ENCODE data around the gene CROCC2. TPM values are rescaled to one million over a fixed set of nuclear protein-coding genes. Genes with fewer than 3 reads are reported as not detected.

Gene CROCC2
- total RNA-seq, 2 donors from 2014 or later = not detected

DNA sequence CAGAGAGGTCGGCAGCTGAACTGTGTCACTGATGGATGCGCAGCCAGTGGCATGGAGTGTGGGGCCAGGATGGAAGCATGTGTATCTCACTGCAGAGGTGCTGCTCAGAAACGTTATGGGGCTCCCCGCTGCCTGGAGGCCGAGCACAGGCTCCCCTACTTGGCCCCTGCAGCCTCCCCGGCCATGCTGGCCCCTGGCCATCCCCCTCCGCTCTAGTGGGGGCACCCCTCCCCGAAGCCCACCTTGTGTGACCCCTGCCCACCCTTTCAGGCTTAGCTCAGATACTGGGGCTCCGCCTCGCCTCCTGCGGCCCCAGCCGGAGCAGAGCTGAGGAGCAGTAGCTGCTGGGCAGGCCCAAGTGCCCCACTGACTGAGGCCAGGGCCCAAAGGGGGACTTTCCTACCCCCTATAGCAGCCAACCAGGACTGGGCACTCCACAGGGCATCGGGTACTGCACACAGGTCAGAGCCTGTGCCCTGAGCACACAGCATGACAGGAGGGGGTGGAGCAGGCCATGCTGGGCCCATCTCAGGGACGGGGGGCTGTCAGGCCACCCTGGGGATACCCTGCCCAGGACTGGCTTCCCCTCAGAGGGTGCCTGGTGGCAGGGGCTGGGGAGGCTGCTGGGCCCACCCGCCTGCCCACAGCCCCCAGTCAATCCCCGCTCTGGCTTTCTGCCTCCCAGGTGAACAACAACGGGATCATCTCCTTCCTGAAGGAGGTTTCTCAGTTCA, 123.6 kb downstream of the CROCC2 start:
- peaks cover 29% of the 10 kb centered on the region for H3K36me3 ChIP-seq
- no peak for ATAC-seq (ENCODE audit: insufficient number of reproducible peaks, low FRiP score, low read depth)

DNA sequence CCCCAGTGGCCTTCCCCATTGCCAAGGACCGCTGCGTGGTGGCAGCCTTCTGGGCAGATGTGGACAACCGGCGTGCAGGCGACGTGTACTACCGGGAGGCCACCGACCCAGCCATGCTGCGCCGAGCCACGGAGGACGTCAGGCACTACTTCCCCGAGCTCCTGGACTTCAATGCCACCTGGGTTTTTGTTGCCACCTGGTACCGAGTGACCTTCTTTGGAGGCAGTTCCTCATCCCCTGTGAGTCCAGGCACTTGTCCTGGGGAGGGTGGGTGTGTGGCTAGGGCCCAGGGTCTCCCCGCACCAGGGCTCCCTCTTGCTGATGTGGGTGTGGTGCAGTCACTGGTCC, 124.2 kb downstream of the CROCC2 start:
- Histone ChIP-seq H3K9me3 (peaks cover 10% of the 10 kb centered on the region), H3K27me3 (replicated peaks; ENCODE audit: insufficient read depth) (no peaks in the 10 kb centered on the region), H3K4me1 (ENCODE audit: control insufficient read depth in 1 of 2, low read depth in 2 of 2) (no peaks in the 10 kb centered on the region), H3K36me3 (peaks cover 34% of the 10 kb centered on the region), H3K4me3 (no peak overlapping the region), H3K27ac (no peak overlapping the region)
- no peak for TF ChIP-seq CTCF (IDR thresholded peaks at IDR 0.05)
- DNase-seq (ENCODE audit: low spot score) (no peak), ATAC-seq (ENCODE audit: insufficient number of reproducible peaks, low FRiP score, low read depth) (no peak)

More for the DNA sequence above, 123.6 kb downstream of the CROCC2 start:
- Histone ChIP-seq H3K4me1 (ENCODE audit: control insufficient read depth in 1 of 2, low read depth in 2 of 2) (no peaks in the 10 kb centered on the region), H3K4me3 (no peak overlapping the region), H3K9me3 (peaks cover 10% of the 10 kb centered on the region), H3K27me3 (replicated peaks; ENCODE audit: insufficient read depth) (no peaks in the 10 kb centered on the region), H3K27ac (no peak overlapping the region)
- DNase-seq (ENCODE audit: low spot score) = no peak
- no peak for TF ChIP-seq CTCF (IDR thresholded peaks at IDR 0.05)

GRCh38 chr2:241030883-241031282, 124.7 kb downstream of the CROCC2 start:
- Histone ChIP-seq H3K27me3 (replicated peaks; ENCODE audit: insufficient read depth) (no peaks in the 10 kb centered on the region), H3K9me3 (peaks cover 4% of the 10 kb centered on the region), H3K36me3 (peaks cover 35% of the 10 kb centered on the region), H3K4me3 (no peak overlapping the region), H3K4me1 (ENCODE audit: control insufficient read depth in 1 of 2, low read depth in 2 of 2) (no peaks in the 10 kb centered on the region), H3K27ac (no peak overlapping the region)
- TF ChIP-seq CTCF (IDR thresholded peaks at IDR 0.05) = no peak
- DNase-seq (ENCODE audit: low spot score) = no peak
- ATAC-seq (ENCODE audit: insufficient number of reproducible peaks, low FRiP score, low read depth) = no peak

GRCh38 chr2:241031436-241032165, 125.5 kb downstream of the CROCC2 start:
- no peak overlapping the region for H3K4me3 ChIP-seq
- no peak for ATAC-seq (ENCODE audit: insufficient number of reproducible peaks, low FRiP score, low read depth)
- H3K27me3 ChIP-seq (replicated peaks; ENCODE audit: insufficient read depth) = no peaks in the 10 kb centered on the region
- TF ChIP-seq CTCF (IDR thresholded peaks at IDR 0.05) = no peak
- no peaks in the 10 kb centered on the region for H3K9me3 ChIP-seq
- peaks cover 0 to 6% of the 10 kb centered on the region in 2 donors for H3K4me1 ChIP-seq (ENCODE audit: control insufficient read depth in 1 of 2, low read depth in 2 of 2)
- DNase-seq (ENCODE audit: low spot score) = no peak
- peaks cover 35% of the 10 kb centered on the region for H3K36me3 ChIP-seq
- no peak overlapping the region for H3K27ac ChIP-seq

GRCh38 chr2:241033336-241033987, 127.3 kb downstream of the CROCC2 start:
- TF ChIP-seq CTCF (IDR thresholded peaks at IDR 0.05) = no peak
- no peak overlapping the region for H3K27ac ChIP-seq
- no peaks in the 10 kb centered on the region for H3K27me3 ChIP-seq (replicated peaks; ENCODE audit: insufficient read depth)
- DNase-seq (ENCODE audit: low spot score) (no peak), ATAC-seq (ENCODE audit: insufficient number of reproducible peaks, low FRiP score, low read depth) (no peak)
- peaks cover 0 to 8% of the 10 kb centered on the region in 2 donors for H3K4me1 ChIP-seq (ENCODE audit: control insufficient read depth in 1 of 2, low read depth in 2 of 2)
- H3K4me3 ChIP-seq = no peak overlapping the region
- H3K36me3 ChIP-seq = peaks cover 50% of the 10 kb centered on the region
- no peaks in the 10 kb centered on the region for H3K9me3 ChIP-seq
